Upper lobe of right lung (tissue), 1 donor: ENCODE data around the gene PARK7. TPM values are rescaled to one million over a fixed set of nuclear protein-coding genes. Genes with fewer than 3 reads are reported as not detected.

ENCODE experiments used
- ATAC-seq: fragments of 200-7000 bp; cut with Tn5 transposase; one replicate; pipeline ENCODE4 v1.9.1; 2020; ENCODE audit warnings: mild to moderate bottlenecking, moderate library complexity
- DNase-seq: peaks from one replicate; pipeline ENCODE4 v3.0.0-alpha.2; 2020
- H3K27ac ChIP-seq: fragments of 200-600 bp; one replicate; pipeline ENCODE4 v1.8.0; 2022
- H3K27me3 ChIP-seq: fragments of 200-600 bp; one replicate; pipeline ENCODE4 v1.8.0; 2022; ENCODE audit warnings: mild to moderate bottlenecking
- H3K36me3 ChIP-seq: fragments of 200-600 bp; one replicate; pipeline ENCODE4 v1.8.0; 2022
- H3K4me1 ChIP-seq: fragments of 200-600 bp; one replicate; pipeline ENCODE4 v1.8.0; 2022
- H3K4me3 ChIP-seq: fragments of 200-600 bp; one replicate; pipeline ENCODE4 v1.8.0; 2022; ENCODE audit warnings: mild to moderate bottlenecking
- H3K9me3 ChIP-seq: fragments of 200-600 bp; one replicate; pipeline ENCODE4 v1.8.0; 2022
- intact Hi-C: fragments of 100-400 bp; cut with DNase I; formaldehyde crosslinking; loops from one replicate; pipeline ENCODE4 v1.11.0; 2022
- total RNA-seq: library from RNA; stranded (reverse); fragmentation: NEBNext Ultra II Directional; extraction: Animal tissue kit (Norgen Biotek cat#: 25700); gene quantifications from one replicate; pipeline ENCODE4 v1.2.1, GENCODE V29; 2021
- TF ChIP-seq, protein P1 (sequence below): fragments of 200-600 bp; IDR thresholded peaks from one replicate; pipeline ENCODE4 v1.8.0; 2022; ENCODE audit warnings: antibody characterized with exemption
- donor health status: DM: no; HTN: yes; CAD: no; lungs with severe emphysema.

The PARK7 gene
- total RNA-seq, 1 donor from 2014 or later: 184 TPM

DNA sequence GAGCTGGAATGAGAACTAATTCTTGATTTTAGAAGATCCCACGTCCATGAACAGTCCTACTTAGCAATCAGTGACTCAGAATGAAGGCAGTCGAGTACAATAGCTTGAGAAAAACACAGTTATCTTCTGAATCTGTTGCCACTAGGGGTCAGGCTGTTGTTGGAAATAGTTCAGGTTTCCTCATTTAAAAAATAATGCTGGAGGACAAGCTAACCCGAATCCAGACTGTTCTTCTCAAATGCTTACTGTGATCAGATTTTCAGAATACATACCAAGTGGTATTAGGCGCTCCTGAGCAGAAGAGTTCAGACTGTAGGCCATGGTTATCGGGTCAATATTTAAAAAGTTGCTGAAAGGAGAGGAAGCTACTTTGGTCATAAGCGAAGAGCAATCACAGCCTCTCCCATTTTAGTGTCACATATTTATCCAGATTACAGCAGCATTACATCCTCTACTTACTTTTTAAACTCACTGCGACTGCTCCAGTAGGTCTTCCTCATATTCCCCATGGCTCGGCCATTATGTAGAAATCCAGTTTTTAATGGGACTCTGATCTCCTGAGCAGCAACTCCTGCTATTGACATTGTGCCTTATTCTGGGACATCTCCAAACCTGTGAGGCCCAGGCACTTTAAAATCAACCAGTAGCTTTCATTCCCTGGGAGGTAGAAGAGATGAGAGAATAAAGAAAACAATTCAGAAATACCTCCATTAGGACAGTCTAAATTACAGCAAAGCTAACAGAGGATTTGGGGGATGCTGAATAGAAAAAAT is 53.7 kb downstream of the PARK7 start:
- no peaks in the 10 kb centered on the region for H3K9me3 ChIP-seq
- H3K4me3 ChIP-seq: peak overlapping the region; percentile 2
- TF ChIP-seq, protein P1, sequence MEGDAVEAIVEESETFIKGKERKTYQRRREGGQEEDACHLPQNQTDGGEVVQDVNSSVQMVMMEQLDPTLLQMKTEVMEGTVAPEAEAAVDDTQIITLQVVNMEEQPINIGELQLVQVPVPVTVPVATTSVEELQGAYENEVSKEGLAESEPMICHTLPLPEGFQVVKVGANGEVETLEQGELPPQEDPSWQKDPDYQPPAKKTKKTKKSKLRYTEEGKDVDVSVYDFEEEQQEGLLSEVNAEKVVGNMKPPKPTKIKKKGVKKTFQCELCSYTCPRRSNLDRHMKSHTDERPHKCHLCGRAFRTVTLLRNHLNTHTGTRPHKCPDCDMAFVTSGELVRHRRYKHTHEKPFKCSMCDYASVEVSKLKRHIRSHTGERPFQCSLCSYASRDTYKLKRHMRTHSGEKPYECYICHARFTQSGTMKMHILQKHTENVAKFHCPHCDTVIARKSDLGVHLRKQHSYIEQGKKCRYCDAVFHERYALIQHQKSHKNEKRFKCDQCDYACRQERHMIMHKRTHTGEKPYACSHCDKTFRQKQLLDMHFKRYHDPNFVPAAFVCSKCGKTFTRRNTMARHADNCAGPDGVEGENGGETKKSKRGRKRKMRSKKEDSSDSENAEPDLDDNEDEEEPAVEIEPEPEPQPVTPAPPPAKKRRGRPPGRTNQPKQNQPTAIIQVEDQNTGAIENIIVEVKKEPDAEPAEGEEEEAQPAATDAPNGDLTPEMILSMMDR: peak; percentile 66
- intact Hi-C loops: no loop called here
- peaks cover 44% of the 10 kb centered on the region for H3K36me3 ChIP-seq
- ATAC-seq (peak; percentile 73), DNase-seq (no peak)
- peak overlapping the region; percentile 64 for H3K27ac ChIP-seq
- H3K4me1 ChIP-seq: peaks cover 40% of the 10 kb centered on the region
- no peaks in the 10 kb centered on the region for H3K27me3 ChIP-seq

DNA sequence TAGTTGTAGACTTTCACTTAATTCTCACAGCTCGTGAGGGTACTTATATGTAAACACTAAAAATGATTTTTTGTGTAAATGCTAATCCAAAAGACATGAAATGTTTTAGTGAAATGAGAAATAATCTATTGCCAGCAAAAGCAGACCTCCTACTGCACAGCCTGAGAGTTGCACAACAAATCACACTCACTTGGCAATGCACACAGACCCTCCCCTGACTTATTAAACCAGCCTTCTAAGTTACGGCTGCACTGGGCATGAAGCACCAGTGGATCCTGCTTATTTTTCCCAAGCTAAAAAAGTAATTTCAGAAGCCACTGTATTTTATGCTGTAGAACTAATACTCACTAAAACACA is 54.3 kb downstream of the PARK7 start:
- Histone ChIP-seq H3K4me1 (peaks cover 46% of the 10 kb centered on the region), H3K4me3 (no peak overlapping the region), H3K27me3 (no peaks in the 10 kb centered on the region), H3K36me3 (peaks cover 39% of the 10 kb centered on the region), H3K27ac (peak overlapping the region; percentile 64), H3K9me3 (no peaks in the 10 kb centered on the region)
- ATAC-seq (peak; percentile 39), DNase-seq (no peak)
- TF ChIP-seq, protein P1: no peak
- intact Hi-C loops: no loop called here

- DNase-seq: no peak
- Histone ChIP-seq H3K27ac (peak overlapping the region; percentile 49), H3K4me3 (no peak overlapping the region), H3K4me1 (peaks cover 49% of the 10 kb centered on the region), H3K9me3 (no peaks in the 10 kb centered on the region), H3K27me3 (no peaks in the 10 kb centered on the region), H3K36me3 (peaks cover 34% of the 10 kb centered on the region)
- TF ChIP-seq, protein P1: no peak
- no peak for ATAC-seq
- intact Hi-C loops: no loop called here
Measured at GRCh38 chr1:8016210-8016894, 54.8 kb downstream of the PARK7 start.

DNA sequence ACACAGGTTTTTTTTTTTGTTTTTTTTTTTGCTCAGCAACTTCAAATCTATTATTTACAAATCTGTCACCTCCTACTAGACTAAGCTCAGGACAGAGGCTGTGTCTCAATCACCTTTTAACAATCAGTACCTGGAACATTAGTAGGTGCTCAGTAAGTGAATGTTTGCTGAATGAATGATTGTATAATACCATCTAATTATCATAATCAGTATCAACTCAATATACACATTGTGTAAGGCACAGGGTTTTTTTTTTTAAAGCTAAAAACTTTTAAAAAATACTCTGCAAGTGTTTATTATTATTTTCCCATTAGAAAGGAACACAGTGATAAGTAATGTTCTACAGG is 55.4 kb downstream of the PARK7 start:
- no peak overlapping the region for H3K4me3 ChIP-seq
- H3K27me3 ChIP-seq: no peaks in the 10 kb centered on the region
- peaks cover 29% of the 10 kb centered on the region for H3K36me3 ChIP-seq
- peaks cover 53% of the 10 kb centered on the region for H3K4me1 ChIP-seq
- TF ChIP-seq, protein P1: no peak
- peak overlapping the region; percentile 49 for H3K27ac ChIP-seq
- H3K9me3 ChIP-seq: no peaks in the 10 kb centered on the region
- ATAC-seq: no peak
- intact Hi-C loops: no loop called here
- no peak for DNase-seq

DNA sequence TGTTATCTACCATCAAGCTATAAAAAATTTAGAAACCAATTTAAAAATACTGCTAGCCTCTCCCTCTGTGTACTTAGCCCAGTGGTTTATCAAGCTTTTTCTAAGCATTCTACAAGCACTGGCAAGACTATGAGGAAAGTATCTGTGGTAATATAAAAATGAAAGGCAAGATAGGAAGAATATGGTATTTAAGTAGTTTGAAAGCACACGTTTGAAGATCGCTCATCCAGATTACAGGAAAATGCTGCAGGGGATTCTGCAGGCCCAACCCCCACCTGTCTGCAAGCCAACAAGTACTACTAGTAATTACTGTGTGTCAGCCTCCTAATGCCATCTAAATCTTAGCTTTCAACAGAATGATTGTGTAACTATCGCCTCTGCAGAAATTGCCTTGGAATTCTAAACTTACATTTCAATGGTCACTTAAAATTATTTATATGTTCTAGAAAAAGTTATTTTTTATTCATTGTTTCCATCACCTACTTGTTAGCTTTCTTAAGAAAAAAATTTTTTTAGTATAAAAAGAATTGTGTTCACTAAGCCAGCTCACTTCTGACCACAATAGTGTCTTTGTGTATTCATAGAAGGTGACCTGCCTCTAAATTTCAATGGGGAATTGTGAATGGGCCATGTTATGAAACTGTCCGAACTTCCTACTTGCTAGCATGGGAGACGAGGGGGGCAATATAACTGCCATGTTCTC is 56.1 kb downstream of the PARK7 start:
- Histone ChIP-seq H3K36me3 (peaks cover 22% of the 10 kb centered on the region), H3K4me3 (no peak overlapping the region), H3K4me1 (peaks cover 59% of the 10 kb centered on the region), H3K27ac (no peak overlapping the region), H3K9me3 (no peaks in the 10 kb centered on the region), H3K27me3 (no peaks in the 10 kb centered on the region)
- ATAC-seq: no peak
- DNase-seq: no peak
- TF ChIP-seq, protein P1: no peak
- intact Hi-C loops: no loop called here
